GM19324 (cell line): ENCODE measurements around the gene CTAGE9.
"Not testable (repeated sequence)": the region's sequence is repeated elsewhere in the genome, so short reads cannot be mapped to it uniquely, and the experiment has no call there.

Experiments used
- ATAC-seq: cut with Tn5 transposase; IDR thresholded peaks from one replicate; pipeline ENCODE4 v1.9.1; 2021; ENCODE audit warnings: mild to moderate bottlenecking, moderate library complexity; ENCODE audit not compliant: unreplicated experiment, low FRiP score

CTAGE9 gene

DNA sequence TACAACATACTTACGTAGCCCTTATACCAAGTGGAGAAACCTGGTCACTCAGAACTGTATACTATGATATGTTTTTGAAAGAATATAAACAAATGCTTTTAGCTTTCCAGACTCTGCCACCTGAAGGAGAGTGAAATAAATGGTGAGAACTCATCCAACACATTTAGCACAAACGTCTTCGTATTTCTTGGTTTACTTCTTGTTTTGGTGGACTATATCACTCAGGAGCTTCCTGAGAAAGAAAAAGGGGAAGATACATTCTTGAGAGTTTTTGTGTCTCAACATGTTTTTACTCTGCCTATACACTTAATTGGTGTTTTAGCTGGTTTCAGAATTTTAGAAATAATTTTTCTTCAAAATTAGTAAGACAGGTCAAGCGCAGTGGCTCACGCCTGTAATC, 19.4 kb upstream of the CTAGE9 start:
- ATAC-seq, result no peak

DNA sequence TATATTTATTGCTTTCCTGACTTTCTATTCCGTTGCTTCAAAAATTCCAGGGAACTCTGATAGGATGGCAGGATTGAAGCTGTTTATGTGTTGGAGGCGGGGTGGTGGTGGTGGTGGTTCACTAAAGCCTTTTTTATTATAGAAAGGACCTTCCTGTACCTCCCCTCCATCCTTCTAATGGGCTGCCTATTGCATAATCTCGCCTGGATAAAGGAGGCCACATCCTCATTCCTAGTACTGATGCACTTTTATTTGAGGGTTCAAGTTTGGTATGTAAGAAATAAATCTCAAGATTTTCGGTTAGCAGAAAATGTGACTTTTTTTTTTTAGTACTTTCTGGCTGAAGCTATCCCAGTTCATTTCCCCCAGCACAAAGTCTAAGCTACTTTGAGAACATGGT, 18.7 kb upstream of the CTAGE9 start:
- ATAC-seq, result no peak

- ATAC-seq, result no peak
Observed at GRCh38 chr6:131728296-131728939, 17.6 kb upstream of the CTAGE9 start.

DNA sequence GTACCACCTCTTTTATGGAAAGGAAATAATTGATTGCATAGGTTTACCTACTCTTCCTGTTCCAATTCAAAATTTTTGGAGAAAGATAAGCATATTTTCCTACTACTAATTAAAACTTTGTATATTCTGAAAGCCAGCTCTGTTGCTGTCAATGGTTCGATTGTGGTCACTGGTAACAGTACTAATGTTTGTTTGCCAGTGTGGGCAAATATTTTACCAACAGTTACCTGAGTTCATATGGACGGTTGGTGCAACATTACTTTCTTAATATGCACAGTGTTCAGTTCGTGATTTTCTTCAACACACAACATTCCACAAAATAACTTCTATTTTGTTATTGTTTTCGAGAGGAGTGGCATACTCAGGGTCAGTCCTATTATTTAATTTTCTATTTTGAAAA, 17.1 kb upstream of the CTAGE9 start:
- no peak for ATAC-seq

DNA sequence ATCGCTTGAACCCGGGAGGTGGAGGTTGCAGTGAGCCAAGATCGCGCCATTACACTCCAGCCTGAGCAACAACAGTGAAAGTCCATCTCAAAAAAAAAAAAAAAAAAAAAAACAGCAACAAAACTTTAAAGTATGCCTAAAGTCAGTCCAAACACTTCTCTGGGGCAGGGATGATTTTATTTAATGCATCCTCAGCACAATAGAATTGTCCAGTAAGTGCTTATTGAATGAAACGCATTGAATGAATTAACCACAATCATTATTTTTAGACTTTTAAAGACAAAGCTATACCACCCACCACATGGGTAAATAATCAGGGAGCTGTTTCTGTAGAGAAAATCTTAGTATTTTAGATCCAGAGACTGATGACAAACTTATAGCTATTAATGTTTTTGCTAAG, 16.6 kb upstream of the CTAGE9 start:
- no peak for ATAC-seq

- no peak for ATAC-seq
Observed at GRCh38 chr6:131724114-131724513, 13.3 kb upstream of the CTAGE9 start.

GRCh38 chr6:131721161-131721560, 10.3 kb upstream of the CTAGE9 start:
- ATAC-seq, result no peak

DNA sequence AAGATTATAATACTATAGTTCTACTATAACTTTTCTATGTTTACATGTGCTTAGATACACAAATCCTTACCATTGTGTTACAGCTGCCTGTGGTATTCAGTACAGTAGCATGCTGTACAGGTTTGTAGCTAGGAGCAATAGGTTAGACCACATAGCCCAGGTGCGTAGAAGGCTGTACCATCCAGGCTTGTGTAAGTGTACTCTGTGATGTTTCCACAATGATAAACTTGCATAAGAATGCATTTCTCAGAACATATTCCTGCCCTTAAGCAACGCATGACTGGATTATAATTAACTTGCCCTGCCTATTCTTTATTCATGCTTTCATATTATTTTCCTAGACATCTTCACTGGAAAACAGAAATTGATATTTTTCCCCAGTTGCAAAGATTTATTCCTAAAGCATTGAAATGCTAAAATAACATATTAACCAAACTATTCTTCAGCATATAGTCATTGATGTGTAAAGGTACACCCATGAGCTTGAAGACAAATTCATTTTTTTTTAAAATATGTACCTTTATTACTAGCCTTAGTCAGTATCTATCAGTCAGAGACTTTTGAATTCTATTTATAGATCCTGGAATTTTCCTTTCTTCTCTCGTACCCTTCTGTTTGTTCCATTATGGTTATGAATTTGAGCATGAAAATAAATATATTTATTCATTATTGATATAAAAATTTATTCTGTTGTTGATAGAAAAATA, 7.2 kb upstream of the CTAGE9 start:
- no peak for ATAC-seq

DNA sequence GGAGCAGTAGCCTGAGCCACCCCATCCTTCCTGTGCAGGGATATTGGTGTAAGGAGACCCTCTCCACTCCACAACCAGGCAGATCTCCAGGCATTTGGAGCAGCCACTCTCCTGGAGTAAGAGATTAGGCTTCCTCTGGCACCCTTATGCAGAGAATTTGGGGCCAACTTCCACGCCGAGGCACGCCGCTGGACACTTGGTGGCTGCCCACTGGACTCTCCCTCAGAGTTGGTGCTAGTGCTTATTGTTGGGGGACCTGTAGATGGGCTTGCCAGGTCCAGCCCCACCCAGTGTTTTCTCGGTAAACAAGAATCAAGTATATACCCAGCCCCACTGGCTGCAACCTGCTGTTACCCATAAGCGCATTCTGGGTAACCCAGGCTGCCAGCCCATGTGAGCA, 4.8 kb upstream of the CTAGE9 start:
- ATAC-seq, result not testable (repeated sequence)

GRCh38 chr6:131703905-131704304, 6.9 kb downstream of the CTAGE9 start:
- ATAC-seq, result not testable (repeated sequence)

- not testable (repeated sequence) for ATAC-seq
Observed at GRCh38 chr6:131700851-131701250, 10.0 kb downstream of the CTAGE9 start.

DNA sequence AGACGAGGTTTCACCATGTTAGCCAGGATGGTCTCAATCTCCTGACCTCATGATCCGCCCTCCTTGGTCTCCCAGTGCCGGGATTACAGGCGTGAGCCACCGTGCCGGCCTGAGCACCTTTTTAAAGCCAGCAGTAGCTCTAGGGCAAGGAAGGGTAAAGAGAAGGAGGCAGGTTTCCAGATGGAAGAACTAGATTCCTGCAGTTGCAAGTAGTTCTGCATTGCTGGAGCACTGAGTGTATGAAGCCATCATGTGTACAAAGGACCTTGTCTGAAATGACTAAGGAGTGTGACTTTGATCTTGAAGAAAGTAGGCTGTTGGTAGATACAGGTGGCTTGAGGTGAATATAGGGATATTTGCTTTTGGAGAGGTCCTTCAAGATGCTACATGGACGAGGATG, 13.9 kb downstream of the CTAGE9 start:
- no peak for ATAC-seq

DNA sequence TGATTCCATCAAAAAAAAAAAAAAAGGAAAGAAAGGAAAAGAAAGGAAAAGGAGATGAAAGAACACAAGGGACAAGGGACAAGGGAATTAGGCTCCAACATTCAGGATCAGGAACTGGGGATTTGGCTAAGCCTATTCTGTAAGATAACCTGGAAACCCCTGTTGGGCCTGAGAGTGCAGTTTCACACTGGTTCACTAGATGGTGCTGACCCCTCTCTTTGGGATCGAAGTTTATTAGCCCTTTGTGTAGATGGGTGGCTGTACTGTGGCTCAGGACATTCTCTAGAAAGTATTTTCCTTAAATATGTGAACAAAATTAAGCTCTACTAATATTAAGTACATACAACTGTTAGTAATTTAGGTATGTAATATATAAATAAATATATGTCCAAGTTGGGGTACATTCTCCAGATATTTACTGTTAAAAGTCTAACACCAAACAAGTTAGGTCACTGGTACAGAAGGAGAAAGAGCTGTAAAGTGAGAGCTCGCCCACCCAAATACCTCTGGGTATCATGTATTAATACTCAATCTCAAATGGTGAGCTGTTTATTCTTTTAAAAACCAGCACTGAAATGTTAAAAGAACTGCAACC, 15.9 kb downstream of the CTAGE9 start:
- ATAC-seq, result peak; percentile 82

GRCh38 chr6:131693384-131693783, 17.4 kb downstream of the CTAGE9 start:
- ATAC-seq, result no peak

DNA sequence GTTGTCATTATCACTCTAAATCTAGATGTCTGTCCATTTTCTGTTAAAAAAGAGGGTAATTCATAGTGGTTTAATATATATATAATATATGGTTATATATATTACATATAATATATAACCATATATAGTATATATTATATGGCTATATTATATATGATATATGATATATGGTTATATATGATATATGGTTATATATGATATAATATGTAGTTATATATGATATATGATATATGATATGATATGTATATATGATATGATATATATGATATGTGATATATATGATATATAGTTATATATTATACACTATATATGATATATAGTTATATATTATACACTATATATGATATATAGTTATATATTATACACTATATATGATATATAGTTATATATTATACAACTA, 18.2 kb downstream of the CTAGE9 start:
- no peak for ATAC-seq

GRCh38 chr6:131692031-131692430, 18.8 kb downstream of the CTAGE9 start:
- ATAC-seq, result no peak

DNA sequence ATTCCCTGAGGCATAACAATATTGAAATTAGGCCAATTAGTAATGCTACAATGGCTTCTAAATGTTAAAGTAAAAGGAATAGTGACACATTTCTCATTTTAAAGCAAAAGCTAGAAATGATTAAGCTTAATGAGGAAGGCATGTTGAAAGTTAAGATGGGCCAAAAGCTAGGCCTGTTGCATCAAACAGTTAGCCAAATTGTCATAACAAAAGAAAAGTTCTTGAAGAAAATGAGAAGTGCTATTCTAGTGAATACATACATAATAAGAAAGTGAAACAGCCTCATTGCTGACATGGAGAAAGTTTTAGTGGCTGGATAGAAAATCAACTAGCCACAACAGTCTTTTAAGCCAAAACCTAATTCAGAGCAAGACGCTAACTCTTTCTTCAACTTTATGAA, 22.5 kb downstream of the CTAGE9 start:
- peak; percentile 41 for ATAC-seq

- ATAC-seq, result no peak
Observed at GRCh38 chr6:131687022-131687421, 23.8 kb downstream of the CTAGE9 start.

GRCh38 chr6:131685266-131685780, 25.5 kb downstream of the CTAGE9 start:
- ATAC-seq, result no peak

- peak; percentile 72 for ATAC-seq
Observed at GRCh38 chr6:131683479-131683878, 27.3 kb downstream of the CTAGE9 start.

GRCh38 chr6:131682442-131682841, 28.4 kb downstream of the CTAGE9 start:
- no peak for ATAC-seq

- ATAC-seq, result no peak
Observed at GRCh38 chr6:131681585-131681984, 29.2 kb downstream of the CTAGE9 start.
